ENCODE measurements around the gene RUNX3.

The RUNX3 gene

DNA sequence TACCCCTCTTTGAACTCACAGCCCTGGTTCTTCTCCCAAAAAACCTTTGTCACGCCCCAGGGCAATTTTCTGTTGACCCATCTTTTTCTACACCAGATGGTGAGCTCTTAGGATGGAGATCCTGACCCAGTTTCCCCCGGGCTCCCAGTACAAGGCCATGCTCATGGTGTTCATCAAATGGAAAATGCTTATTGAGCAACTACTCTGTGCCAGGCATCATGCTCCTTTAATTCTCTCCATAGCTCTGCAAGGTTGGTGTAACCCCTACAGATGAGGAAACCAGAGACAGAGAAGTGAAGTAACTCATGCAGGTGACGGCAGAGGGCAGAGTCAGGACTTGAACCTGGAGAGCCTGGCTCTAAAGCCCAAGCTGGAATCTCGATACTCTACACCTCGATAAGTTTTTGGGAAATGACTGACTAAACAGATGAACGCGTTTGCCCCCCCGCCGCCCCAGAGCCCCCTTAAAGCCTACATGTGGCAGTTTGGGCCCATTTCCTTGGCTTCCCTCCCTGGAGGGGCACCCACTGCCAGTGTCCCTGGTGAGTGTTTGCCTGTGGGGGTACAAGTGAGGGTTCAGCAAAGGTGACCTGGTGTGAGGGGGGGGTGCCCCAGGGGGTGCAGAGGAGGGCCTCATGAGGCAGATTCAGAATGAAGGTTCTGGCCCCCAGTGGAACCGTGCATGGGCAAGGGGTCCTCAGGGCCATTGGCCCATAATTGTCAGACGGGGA is 30.2 kb upstream of the RUNX3 start:
- H3K9me3 ChIP-seq (ENCODE audit: severe bottlenecking): no peaks in the 10 kb centered on the region
- no peak for TF ChIP-seq CTCF (IDR thresholded peaks at IDR 0.05; ENCODE audit: low read depth, low read length)
- no peak for DNase-seq
- H3K27me3 ChIP-seq (ENCODE audit: insufficient read depth, low read depth, severe bottlenecking): no peaks in the 10 kb centered on the region
- no peak overlapping the region for H3K27ac ChIP-seq
- no peak overlapping the region for H3K4me3 ChIP-seq (ENCODE audit: low read depth, low read length)
- H3K36me3 ChIP-seq: no peaks in the 10 kb centered on the region

- H3K27ac ChIP-seq: no peak overlapping the region
- H3K27me3 ChIP-seq (ENCODE audit: insufficient read depth, low read depth, severe bottlenecking): no peaks in the 10 kb centered on the region
- DNase-seq: no peak
- TF ChIP-seq CTCF (IDR thresholded peaks at IDR 0.05; ENCODE audit: low read depth, low read length): no peak
- no peaks in the 10 kb centered on the region for H3K36me3 ChIP-seq
- no peaks in the 10 kb centered on the region for H3K9me3 ChIP-seq (ENCODE audit: severe bottlenecking)
- H3K4me3 ChIP-seq (ENCODE audit: low read depth, low read length): no peak overlapping the region
Measured at GRCh38 chr1:24959623-24959975, 29.5 kb upstream of the RUNX3 start.

- no peak for TF ChIP-seq CTCF (IDR thresholded peaks at IDR 0.05; ENCODE audit: low read depth, low read length)
- Histone ChIP-seq H3K9me3 (ENCODE audit: severe bottlenecking) (no peaks in the 10 kb centered on the region), H3K4me3 (ENCODE audit: low read depth, low read length) (no peak overlapping the region), H3K27ac (no peak overlapping the region), H3K27me3 (ENCODE audit: insufficient read depth, low read depth, severe bottlenecking) (no peaks in the 10 kb centered on the region), H3K36me3 (no peaks in the 10 kb centered on the region)
- DNase-seq: no peak
Measured at GRCh38 chr1:24958766-24959622, 28.9 kb upstream of the RUNX3 start.

DNA sequence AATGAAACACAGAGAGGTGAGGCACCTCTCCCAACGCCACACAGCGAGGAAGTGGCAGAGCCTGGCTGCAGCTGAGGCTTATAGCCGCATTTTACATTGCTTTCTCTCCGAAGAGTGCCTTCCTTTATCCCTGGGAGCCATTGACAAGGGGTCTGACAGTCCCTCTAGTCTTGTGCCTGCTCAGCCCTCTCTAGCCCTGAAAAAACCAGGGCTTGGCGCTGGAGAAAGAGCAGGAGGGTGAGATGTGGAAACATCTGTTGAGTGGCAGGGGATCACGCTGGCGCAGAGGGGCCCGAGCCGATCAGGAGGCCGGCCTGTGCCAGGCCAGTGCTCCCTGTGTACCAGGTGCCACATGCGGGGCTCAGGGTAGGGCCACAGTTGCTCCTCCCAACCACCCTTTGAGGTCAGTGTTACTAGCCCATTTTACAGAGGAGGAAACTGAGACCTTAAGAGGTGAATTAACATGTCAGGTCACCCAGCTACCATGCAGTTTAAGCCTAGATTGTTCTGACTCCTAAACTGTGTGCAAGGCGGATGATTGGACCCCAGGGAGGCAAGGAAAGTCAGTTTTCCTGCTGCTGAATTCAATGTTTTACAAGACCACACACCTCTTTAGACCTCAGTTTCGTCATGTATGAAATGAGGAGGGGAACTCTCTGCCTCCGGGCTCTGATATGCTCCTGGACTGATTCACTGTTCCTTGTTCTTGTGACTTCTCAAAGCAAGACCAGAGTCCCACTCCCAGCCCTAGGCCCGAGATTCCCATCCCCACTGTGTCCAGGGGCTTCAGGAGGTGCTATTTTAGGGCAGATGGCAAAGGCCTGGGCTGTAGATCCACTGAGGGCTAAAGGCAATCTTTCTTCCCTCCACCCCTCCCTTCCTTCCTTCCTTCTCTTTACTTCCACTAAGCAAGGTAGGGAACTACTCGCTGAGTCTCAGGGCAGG is 28.0 kb upstream of the RUNX3 start:
- DNase-seq: no peak
- no peaks in the 10 kb centered on the region for H3K36me3 ChIP-seq
- no peak overlapping the region for H3K4me3 ChIP-seq (ENCODE audit: low read depth, low read length)
- no peak overlapping the region for H3K27ac ChIP-seq
- TF ChIP-seq CTCF (IDR thresholded peaks at IDR 0.05; ENCODE audit: low read depth, low read length): no peak
- no peaks in the 10 kb centered on the region for H3K9me3 ChIP-seq (ENCODE audit: severe bottlenecking)
- no peaks in the 10 kb centered on the region for H3K27me3 ChIP-seq (ENCODE audit: insufficient read depth, low read depth, severe bottlenecking)

DNA sequence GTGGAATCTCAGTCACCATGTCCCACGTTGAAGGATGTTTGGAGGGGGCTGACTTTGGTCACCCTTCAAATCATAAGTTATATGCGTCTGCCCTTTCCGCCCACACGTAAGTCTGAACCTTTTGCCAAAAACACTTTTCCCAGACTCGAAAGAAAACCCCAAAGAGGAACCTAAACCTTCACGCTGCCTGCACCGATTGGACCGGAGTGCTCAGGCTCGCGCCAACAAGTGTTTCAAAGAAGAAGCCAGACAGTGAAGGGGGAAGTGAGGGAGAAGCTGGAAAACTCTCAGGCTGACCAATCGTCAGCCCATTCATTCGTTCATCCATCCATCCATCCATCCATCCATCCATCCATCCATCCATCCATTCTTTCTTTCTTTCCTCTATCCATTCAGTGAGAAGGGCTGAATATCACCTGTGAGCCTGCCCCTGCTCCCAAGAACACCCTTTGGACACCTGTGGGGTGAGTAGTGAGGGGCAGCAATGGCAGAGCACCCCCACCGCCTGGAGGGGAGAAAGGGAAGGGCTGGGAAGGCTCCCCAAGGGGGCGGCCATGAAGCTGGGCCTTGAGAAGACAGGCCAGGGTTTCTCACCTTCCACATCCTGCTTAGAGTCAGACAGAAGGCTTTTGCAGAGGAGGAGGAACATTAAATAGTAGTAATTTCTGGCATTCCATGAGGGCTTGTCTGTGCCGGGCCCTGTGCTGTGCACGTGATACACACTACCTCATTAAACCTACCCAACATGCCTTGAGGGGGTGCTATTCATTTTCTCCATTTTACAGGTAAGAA is 27.1 kb upstream of the RUNX3 start:
- Histone ChIP-seq H3K9me3 (ENCODE audit: severe bottlenecking) (no peaks in the 10 kb centered on the region), H3K36me3 (no peaks in the 10 kb centered on the region), H3K4me3 (ENCODE audit: low read depth, low read length) (no peak overlapping the region), H3K27me3 (ENCODE audit: insufficient read depth, low read depth, severe bottlenecking) (no peaks in the 10 kb centered on the region), H3K27ac (no peak overlapping the region)
- no peak for DNase-seq
- TF ChIP-seq CTCF (IDR thresholded peaks at IDR 0.05; ENCODE audit: low read depth, low read length): no peak

Data from WERI-Rb-1 (cell line).